RWPE2 (cell line): ENCODE measurements around the gene SYTL4.

Experiments used
- ATAC-seq: fragments of 200-7000 bp; cut with Tn5 transposase; 3 replicates; pipeline ENCODE4 v1.9.1; 2021; ENCODE audit warnings: low read depth
- DNase-seq: peaks from one replicate; pipeline ENCODE4 v3.0.0-alpha.2; 2020; ENCODE audit warnings: low spot score
- H3K27ac ChIP-seq: fragments of 450-650 bp; 2 replicates; pipeline ENCODE4 v1.5.1; 2017; ENCODE audit warnings: mild to moderate bottlenecking; ENCODE audit not compliant: poor library complexity, severe bottlenecking
- H3K27me3 ChIP-seq: fragments of 250-450 bp; sonication (Bioruptor Pico); 2 replicates; pipeline ENCODE4 v1.5.1; 2021; ENCODE audit warnings: mild to moderate bottlenecking, moderate library complexity; ENCODE audit not compliant: insufficient read depth, poor library complexity, severe bottlenecking
- H3K36me3 ChIP-seq: fragments of 250-450 bp; sonication (Bioruptor Pico); 2 replicates; pipeline ENCODE4 v1.5.1; 2020; ENCODE audit warnings: low read depth, mild to moderate bottlenecking, moderate library complexity
- H3K4me1 ChIP-seq: fragments of 250-450 bp; sonication (Bioruptor Pico); 2 replicates; pipeline ENCODE4 v1.5.1; 2021; ENCODE audit warnings: mild to moderate bottlenecking, moderate library complexity; ENCODE audit not compliant: insufficient read depth, poor library complexity, severe bottlenecking
- H3K4me3 ChIP-seq: fragments of 250-450 bp; sonication (Bioruptor Pico); 2 replicates; pipeline ENCODE4 v1.5.1; 2021; ENCODE audit warnings: mild to moderate bottlenecking, moderate library complexity; ENCODE audit not compliant: severe bottlenecking
- H3K9me3 ChIP-seq: fragments of 250-450 bp; sonication (Bioruptor Pico); 2 replicates; pipeline ENCODE4 v1.5.1; 2021; ENCODE audit warnings: mild to moderate bottlenecking, moderate library complexity; ENCODE audit not compliant: severe bottlenecking
- CTCF ChIP-seq: fragments of 450-650 bp; IDR thresholded peaks from one replicate; pipeline ENCODE4 v1.5.1; 2017; ENCODE audit warnings: mild to moderate bottlenecking, moderate library complexity; ENCODE audit not compliant: poor library complexity, severe bottlenecking

Gene SYTL4

GRCh38 chrX:100695302-100695701, 36.6 kb downstream of the SYTL4 start:
- ATAC-seq (no peak; the same call in 2 of the 3 replicates), DNase-seq (no peak)
- no peaks in the 10 kb centered on the region for H3K36me3 ChIP-seq
- H3K9me3 ChIP-seq: no peaks in the 10 kb centered on the region
- H3K4me1 ChIP-seq: no peaks in the 10 kb centered on the region
- H3K27ac ChIP-seq: no peak overlapping the region
- TF ChIP-seq CTCF: no peak
- no peaks in the 10 kb centered on the region for H3K27me3 ChIP-seq
- H3K4me3 ChIP-seq: no peak overlapping the region

GRCh38 chrX:100687546-100687945, 44.4 kb downstream of the SYTL4 start:
- no peak for TF ChIP-seq CTCF
- H3K4me3 ChIP-seq: no peak overlapping the region
- H3K9me3 ChIP-seq: no peaks in the 10 kb centered on the region
- no peaks in the 10 kb centered on the region for H3K27me3 ChIP-seq
- no peaks in the 10 kb centered on the region for H3K36me3 ChIP-seq
- ATAC-seq (no peak), DNase-seq (no peak)
- H3K27ac ChIP-seq: no peak overlapping the region
- H3K4me1 ChIP-seq: no peaks in the 10 kb centered on the region

- no peak for TF ChIP-seq CTCF
- Histone ChIP-seq H3K27me3 (no peaks in the 10 kb centered on the region), H3K36me3 (no peaks in the 10 kb centered on the region), H3K4me1 (no peaks in the 10 kb centered on the region), H3K4me3 (no peak overlapping the region), H3K27ac (no peak overlapping the region), H3K9me3 (no peaks in the 10 kb centered on the region)
- ATAC-seq (no peak), DNase-seq (no peak)
These were observed 44.8 kb downstream of the SYTL4 start for GRCh38 chrX:100687128-100687527.

GRCh38 chrX:100685997-100686305, 46.0 kb downstream of the SYTL4 start:
- Histone ChIP-seq H3K27me3 (no peaks in the 10 kb centered on the region), H3K36me3 (no peaks in the 10 kb centered on the region), H3K4me1 (no peaks in the 10 kb centered on the region), H3K4me3 (no peak overlapping the region), H3K9me3 (no peaks in the 10 kb centered on the region), H3K27ac (no peak overlapping the region)
- no peak for ATAC-seq
- no peak for DNase-seq
- TF ChIP-seq CTCF: peak; percentile 41

GRCh38 chrX:100685284-100685996, 46.5 kb downstream of the SYTL4 start:
- no peak overlapping the region for H3K27ac ChIP-seq
- no peak for DNase-seq

More at GRCh38 chrX:100685284-100685996, 46.5 kb downstream of the SYTL4 start:
- H3K36me3 ChIP-seq: no peaks in the 10 kb centered on the region
- H3K4me3 ChIP-seq: no peak overlapping the region
- TF ChIP-seq CTCF: peak; percentile 69
- no peaks in the 10 kb centered on the region for H3K27me3 ChIP-seq
- peak; percentile 78 for ATAC-seq
- H3K9me3 ChIP-seq: no peaks in the 10 kb centered on the region
- no peaks in the 10 kb centered on the region for H3K4me1 ChIP-seq
